WTC11 (cell line): ENCODE results near the gene ITGB4. TPM values are rescaled to one million over a fixed set of nuclear protein-coding genes. Genes with fewer than 3 reads are reported as not detected.

Source experiments
- ATAC-seq: fragments of 200-7000 bp; cut with Tn5 transposase; 2 replicates; pipeline ENCODE4 v1.10.0; 2021; ENCODE audit warnings: mild to moderate bottlenecking, moderate library complexity
- CTCF ChIA-PET: fragments of 300-600 bp; sonication (Branson Sonifier 250); formaldehyde crosslinking; loops from one replicate; lab custom pipeline; 2021; ENCODE audit warnings: antibody characterized with exemption; lab: Charles Lee
- POLR2A ChIA-PET: fragments of 350-600 bp; sonication (Branson Sonifier 250); formaldehyde crosslinking; loops from one replicate; lab custom pipeline; 2021; ENCODE audit warnings: antibody characterized with exemption; lab: Charles Lee
- DNase-seq: peaks from one replicate; pipeline ENCODE4 v3.0.0; 2021; ENCODE audit warnings: low spot score
- H3K27ac Mint-ChIP-seq: 2 replicates; pipeline ENCODE4 v1.8.0; 2021; ENCODE audit warnings: mixed read lengths
- H3K27me3 Mint-ChIP-seq: 2 replicates; pipeline ENCODE4 v1.8.0; 2021; ENCODE audit warnings: low read depth, mild to moderate bottlenecking, moderate library complexity, mixed read lengths
- H3K36me3 Mint-ChIP-seq: 2 replicates; pipeline ENCODE4 v1.8.0; 2021; ENCODE audit warnings: mixed read lengths
- H3K4me1 Mint-ChIP-seq: 2 replicates; pipeline ENCODE4 v1.8.0; 2022; ENCODE audit warnings: mixed read lengths
- H3K4me3 Mint-ChIP-seq: 2 replicates; pipeline ENCODE4 v1.8.0; 2021; ENCODE audit warnings: mild to moderate bottlenecking, moderate library complexity, mixed read lengths
- H3K9me3 Mint-ChIP-seq: 2 replicates; pipeline ENCODE4 v1.8.0; 2021; ENCODE audit warnings: mixed read lengths
- ATF1 ChIP-seq: sonication (generic); formaldehyde crosslinking; IDR thresholded peaks from 2 replicates; pipeline ENCODE4 v1.8.1; 2023; ENCODE audit warnings: mild to moderate bottlenecking, moderate library complexity, missing genetic modification reagents
- CREM ChIP-seq: sonication (generic); formaldehyde crosslinking; IDR thresholded peaks from 2 replicates; pipeline ENCODE4 v1.8.1; 2022; ENCODE audit warnings: mild to moderate bottlenecking, missing genetic modification reagents, moderate library complexity
- CTCF ChIP-seq: fragments of 200-600 bp; IDR thresholded peaks from 2 replicates; pipeline ENCODE4 v1.8.0; 2022; ENCODE audit warnings: antibody characterized with exemption
- E2F5 ChIP-seq: sonication (generic); formaldehyde crosslinking; IDR thresholded peaks from 2 replicates; pipeline ENCODE4 v1.8.1; 2022; ENCODE audit warnings: mild to moderate bottlenecking, moderate library complexity, missing genetic modification reagents
- ELF4 ChIP-seq: sonication (generic); formaldehyde crosslinking; IDR thresholded peaks from 2 replicates; pipeline ENCODE4 v1.8.1; 2022; ENCODE audit warnings: low read depth, mild to moderate bottlenecking, moderate library complexity, missing genetic modification reagents
- ESRRA ChIP-seq: sonication (generic); formaldehyde crosslinking; IDR thresholded peaks from 2 replicates; pipeline ENCODE4 v1.8.1; 2022; ENCODE audit warnings: mild to moderate bottlenecking, missing genetic modification reagents, borderline replicate concordance
- FOXK1 ChIP-seq: sonication (generic); formaldehyde crosslinking; IDR thresholded peaks from 2 replicates; pipeline ENCODE4 v1.8.0; 2022; ENCODE audit warnings: mild to moderate bottlenecking, moderate library complexity, missing genetic modification reagents
- FOXP4 ChIP-seq: sonication (generic); formaldehyde crosslinking; IDR thresholded peaks from 2 replicates; pipeline ENCODE4 v1.8.0; 2022; ENCODE audit warnings: mild to moderate bottlenecking, missing genetic modification reagents
- GTF2I ChIP-seq: fragments of 250-450 bp; sonication (Bioruptor Pico); conservative IDR thresholded peaks from 2 replicates; pipeline ENCODE4 v1.4.0; 2021; ENCODE audit warnings: mild to moderate bottlenecking
- MYBL2 ChIP-seq: sonication (generic); formaldehyde crosslinking; IDR thresholded peaks from 2 replicates; pipeline ENCODE4 v1.8.1; 2023; ENCODE audit warnings: mild to moderate bottlenecking, moderate library complexity, missing genetic modification reagents
- NFE2L1 ChIP-seq: sonication (generic); formaldehyde crosslinking; IDR thresholded peaks from 2 replicates; pipeline ENCODE4 v1.8.1; 2023; ENCODE audit warnings: missing genetic modification reagents
- TP53 ChIP-seq: sonication (generic); formaldehyde crosslinking; IDR thresholded peaks from 2 replicates; pipeline ENCODE4 v1.8.1; 2023; ENCODE audit warnings: mild to moderate bottlenecking, missing genetic modification reagents
- ZBTB21 ChIP-seq: sonication (generic); formaldehyde crosslinking; IDR thresholded peaks from 2 replicates; pipeline ENCODE4 v1.8.1; 2023; ENCODE audit warnings: mild to moderate bottlenecking, missing genetic modification reagents, borderline replicate concordance
- ZNF263 ChIP-seq: sonication (generic); formaldehyde crosslinking; IDR thresholded peaks from 2 replicates; pipeline ENCODE4 v1.8.1; 2022; ENCODE audit warnings: low read depth, mild to moderate bottlenecking, moderate library complexity, missing genetic modification reagents
- ZNF423 ChIP-seq: fragments of 250-450 bp; sonication (Bioruptor Pico); IDR thresholded peaks from 2 replicates; pipeline ENCODE4 v2.1.2; 2022; ENCODE audit warnings: mild to moderate bottlenecking, moderate library complexity
- ZNF671 ChIP-seq: fragments of 250-450 bp; sonication (Bioruptor Pico); IDR thresholded peaks from 2 replicates; pipeline ENCODE4 v1.8.0; 2021; ENCODE audit warnings: mild to moderate bottlenecking
- total RNA-seq: library from RNA; stranded (reverse); gene quantifications from 3 replicates; pipeline ENCODE4 v1.2.3, GENCODE V29; 2021
- TF ChIP-seq, protein P1 (sequence below): sonication (generic); formaldehyde crosslinking; IDR thresholded peaks from 2 replicates; pipeline ENCODE4 v1.8.1; 2023; ENCODE audit warnings: mild to moderate bottlenecking, missing genetic modification reagents, moderate library complexity
- TF ChIP-seq, protein P2 (sequence below): sonication (generic); formaldehyde crosslinking; IDR thresholded peaks from 2 replicates; pipeline ENCODE4 v1.8.0; 2023; ENCODE audit warnings: mild to moderate bottlenecking, missing genetic modification reagents
- TF ChIP-seq, protein P3 (sequence below): sonication (generic); formaldehyde crosslinking; IDR thresholded peaks from 2 replicates; pipeline ENCODE4 v1.8.0; 2023; ENCODE audit warnings: missing genetic modification reagents
- TF ChIP-seq, protein P4 (sequence below): sonication (generic); formaldehyde crosslinking; IDR thresholded peaks from 2 replicates; pipeline ENCODE4 v1.8.0; 2022; ENCODE audit warnings: mild to moderate bottlenecking, missing genetic modification reagents
- TF ChIP-seq, protein P5 (sequence below): sonication (generic); formaldehyde crosslinking; IDR thresholded peaks from 2 replicates; pipeline ENCODE4 v1.8.0; 2022; ENCODE audit warnings: mild to moderate bottlenecking, missing genetic modification reagents

The ITGB4 gene
- total RNA-seq, 1 experiment from 2014 or later = 9.5 TPM

- no peak for ATAC-seq
- Mint-ChIP-seq H3K4me1 (peaks cover 6% of the 10 kb centered on the region), H3K36me3 (no peaks in the 10 kb centered on the region), H3K9me3 (no peaks in the 10 kb centered on the region), H3K4me3 (peak overlapping the region; percentile 56), H3K27ac (no peak overlapping the region), H3K27me3 (peaks cover 8% of the 10 kb centered on the region)
- DNase-seq = no peak
- CTCF ChIA-PET = interaction anchor here (0.6 to 9.4 kb wide), 84 partner anchors 8 to 492 kb away, joined by 3 to 318 read pairs (median 5); partner anchors contain the start of genes ACOX1, GALK1, GGA3 and ITGB4
- POLR2A ChIA-PET = interaction anchor here (0.7 to 1.6 kb wide), 7 partner anchors 12 to 86 kb away, joined by 3 to 13 read pairs (median 4); partner anchors contain the start of genes GALK1, ITGB4, RECQL5 and SAP30BP
- TF ChIP-seq GTF2I (CRISPR knock-in tag) (peak; percentile 88), MYBL2 (CRISPR knock-in tag) (0 out of 2 replicates have a peak, but pooled peaks have one; percentile 5), ZBTB21 (no peak), ZNF263 (no peak), ATF1 (CRISPR knock-in tag) (no peak)
Observed at GRCh38 chr17:75752802-75753513, 31.7 kb downstream of the ITGB4 start.

GRCh38 chr17:75753514-75754377 lies 32.5 kb downstream of the ITGB4 start:
- ATAC-seq = peak; percentile 58
- Mint-ChIP-seq H3K27ac (no peak overlapping the region), H3K36me3 (no peaks in the 10 kb centered on the region), H3K4me1 (peaks cover 9% of the 10 kb centered on the region), H3K4me3 (peak overlapping the region; percentile 56), H3K9me3 (no peaks in the 10 kb centered on the region), H3K27me3 (peaks cover 8% of the 10 kb centered on the region)
- ChIA-PET CTCF (interaction anchor here (0.6 to 9.4 kb wide), 88 partner anchors 8 to 513 kb away, joined by 3 to 318 read pairs (median 5); partner anchors contain the start of genes ACOX1, GALK1, GGA3 and ITGB4), POLR2A (interaction anchor here (0.7 to 1.6 kb wide), 8 partner anchors 11 to 87 kb away, joined by 3 to 13 read pairs (median 4); partner anchors contain the start of genes GALK1, ITGB4, RECQL5 and SAP30BP)
- peak; percentile 85 for DNase-seq
- TF ChIP-seq, protein P1, sequence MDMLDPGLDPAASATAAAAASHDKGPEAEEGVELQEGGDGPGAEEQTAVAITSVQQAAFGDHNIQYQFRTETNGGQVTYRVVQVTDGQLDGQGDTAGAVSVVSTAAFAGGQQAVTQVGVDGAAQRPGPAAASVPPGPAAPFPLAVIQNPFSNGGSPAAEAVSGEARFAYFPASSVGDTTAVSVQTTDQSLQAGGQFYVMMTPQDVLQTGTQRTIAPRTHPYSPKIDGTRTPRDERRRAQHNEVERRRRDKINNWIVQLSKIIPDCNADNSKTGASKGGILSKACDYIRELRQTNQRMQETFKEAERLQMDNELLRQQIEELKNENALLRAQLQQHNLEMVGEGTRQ (CRISPR knock-in tag) = peak; percentile 98
- TF ChIP-seq E2F5 (CRISPR knock-in tag) = peak; percentile 74; the same call in 1 of the 2 replicates
- peak; percentile 69 for TF ChIP-seq ZNF423 (CRISPR knock-in tag)
- peak; percentile 35; the same call in 1 of the 2 replicates for TF ChIP-seq ESRRA (CRISPR knock-in tag)
- peak; percentile 51; the same call in 1 of the 2 replicates for TF ChIP-seq ZNF263
- TF ChIP-seq, protein P2, sequence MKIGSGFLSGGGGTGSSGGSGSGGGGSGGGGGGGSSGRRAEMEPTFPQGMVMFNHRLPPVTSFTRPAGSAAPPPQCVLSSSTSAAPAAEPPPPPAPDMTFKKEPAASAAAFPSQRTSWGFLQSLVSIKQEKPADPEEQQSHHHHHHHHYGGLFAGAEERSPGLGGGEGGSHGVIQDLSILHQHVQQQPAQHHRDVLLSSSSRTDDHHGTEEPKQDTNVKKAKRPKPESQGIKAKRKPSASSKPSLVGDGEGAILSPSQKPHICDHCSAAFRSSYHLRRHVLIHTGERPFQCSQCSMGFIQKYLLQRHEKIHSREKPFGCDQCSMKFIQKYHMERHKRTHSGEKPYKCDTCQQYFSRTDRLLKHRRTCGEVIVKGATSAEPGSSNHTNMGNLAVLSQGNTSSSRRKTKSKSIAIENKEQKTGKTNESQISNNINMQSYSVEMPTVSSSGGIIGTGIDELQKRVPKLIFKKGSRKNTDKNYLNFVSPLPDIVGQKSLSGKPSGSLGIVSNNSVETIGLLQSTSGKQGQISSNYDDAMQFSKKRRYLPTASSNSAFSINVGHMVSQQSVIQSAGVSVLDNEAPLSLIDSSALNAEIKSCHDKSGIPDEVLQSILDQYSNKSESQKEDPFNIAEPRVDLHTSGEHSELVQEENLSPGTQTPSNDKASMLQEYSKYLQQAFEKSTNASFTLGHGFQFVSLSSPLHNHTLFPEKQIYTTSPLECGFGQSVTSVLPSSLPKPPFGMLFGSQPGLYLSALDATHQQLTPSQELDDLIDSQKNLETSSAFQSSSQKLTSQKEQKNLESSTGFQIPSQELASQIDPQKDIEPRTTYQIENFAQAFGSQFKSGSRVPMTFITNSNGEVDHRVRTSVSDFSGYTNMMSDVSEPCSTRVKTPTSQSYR (CRISPR knock-in tag) = peak; percentile 50; the same call in 1 of the 2 replicates
- TF ChIP-seq TP53 (CRISPR knock-in tag) = no peak; the same call in 1 of the 2 replicates
- TF ChIP-seq FOXP4 = peak; percentile 86
- 0 out of 2 replicates have a peak, but pooled peaks have one; percentile 14 for TF ChIP-seq CTCF
- 0 out of 2 replicates have a peak, but pooled peaks have one; percentile 19 for TF ChIP-seq FOXK1
- peak; percentile 28; the same call in 1 of the 2 replicates for TF ChIP-seq NFE2L1 (CRISPR knock-in tag)
- peak; percentile 61; the same call in 1 of the 2 replicates for TF ChIP-seq CREM (CRISPR knock-in tag)
- TF ChIP-seq ELF4 (CRISPR knock-in tag) = no peak
- TF ChIP-seq, protein P3, sequence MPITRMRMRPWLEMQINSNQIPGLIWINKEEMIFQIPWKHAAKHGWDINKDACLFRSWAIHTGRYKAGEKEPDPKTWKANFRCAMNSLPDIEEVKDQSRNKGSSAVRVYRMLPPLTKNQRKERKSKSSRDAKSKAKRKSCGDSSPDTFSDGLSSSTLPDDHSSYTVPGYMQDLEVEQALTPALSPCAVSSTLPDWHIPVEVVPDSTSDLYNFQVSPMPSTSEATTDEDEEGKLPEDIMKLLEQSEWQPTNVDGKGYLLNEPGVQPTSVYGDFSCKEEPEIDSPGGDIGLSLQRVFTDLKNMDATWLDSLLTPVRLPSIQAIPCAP (CRISPR knock-in tag) = peak; percentile 42; the same call in 1 of the 2 replicates
- TF ChIP-seq, protein P4, sequence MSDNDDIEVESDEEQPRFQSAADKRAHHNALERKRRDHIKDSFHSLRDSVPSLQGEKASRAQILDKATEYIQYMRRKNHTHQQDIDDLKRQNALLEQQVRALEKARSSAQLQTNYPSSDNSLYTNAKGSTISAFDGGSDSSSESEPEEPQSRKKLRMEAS (CRISPR knock-in tag) = peak; percentile 75; the same call in 1 of the 2 replicates
- TF ChIP-seq ZNF671 (CRISPR knock-in tag) = no peak
- TF ChIP-seq, protein P5, sequence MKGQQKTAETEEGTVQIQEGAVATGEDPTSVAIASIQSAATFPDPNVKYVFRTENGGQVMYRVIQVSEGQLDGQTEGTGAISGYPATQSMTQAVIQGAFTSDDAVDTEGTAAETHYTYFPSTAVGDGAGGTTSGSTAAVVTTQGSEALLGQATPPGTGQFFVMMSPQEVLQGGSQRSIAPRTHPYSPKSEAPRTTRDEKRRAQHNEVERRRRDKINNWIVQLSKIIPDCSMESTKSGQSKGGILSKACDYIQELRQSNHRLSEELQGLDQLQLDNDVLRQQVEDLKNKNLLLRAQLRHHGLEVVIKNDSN (CRISPR knock-in tag) = peak; percentile 96
